K562 (cell line): ENCODE results near the gene PIGC. TPM values are rescaled to one million over a fixed set of nuclear protein-coding genes. Genes with fewer than 3 reads are reported as not detected.

Experiments
- ARNT ChIP-seq, 2 experiments: fragments of 450-650 bp; IDR thresholded peaks; 2 replicates each; pipeline ENCODE4 v1.6.1; 2016; ENCODE audit warnings: mild to moderate bottlenecking in 1 of 2
- ASH1L ChIP-seq: fragments of 450-650 bp; IDR thresholded peaks from 2 replicates; pipeline ENCODE4 v1.6.1; 2018; ENCODE audit warnings: borderline replicate concordance, mild to moderate bottlenecking, low read depth; ENCODE audit not compliant: partially characterized antibody
- ETS2 ChIP-seq: IDR thresholded peaks from 2 replicates; pipeline ENCODE4 v1.6.1; 2016; ENCODE audit warnings: borderline replicate concordance, missing genetic modification characterization, mild to moderate bottlenecking, moderate library complexity, missing compliant biosample characterization; ENCODE audit not compliant: poor library complexity, severe bottlenecking
- FOXP1 ChIP-seq: sonication (generic); formaldehyde crosslinking; IDR thresholded peaks from 2 replicates; pipeline ENCODE4 v1.8.0; 2022; ENCODE audit warnings: mild to moderate bottlenecking, missing genetic modification reagents
- GATA2 ChIP-seq: sonication (generic); formaldehyde crosslinking; IDR thresholded peaks from 2 replicates; pipeline ENCODE4 v1.4.0; 2020; ENCODE audit warnings: mild to moderate bottlenecking, missing genetic modification reagents
- HDAC6 ChIP-seq: IDR thresholded peaks from 2 replicates; pipeline ENCODE4 v1.6.1; 2012; ENCODE audit warnings: low read depth, mild to moderate bottlenecking, control low read depth, inconsistent platforms, low read length, moderate library complexity
- IRF9 ChIP-seq: fragments of 450-650 bp; IDR thresholded peaks from 2 replicates; pipeline ENCODE4 v1.6.1; 2016; ENCODE audit warnings: missing biosample characterization, missing genetic modification characterization
- KLF1 ChIP-seq: fragments of 450-650 bp; IDR thresholded peaks from 2 replicates; pipeline ENCODE4 v1.6.1; 2016; ENCODE audit warnings: missing genetic modification characterization, missing compliant biosample characterization
- MTA1 ChIP-seq: fragments of 450-650 bp; IDR thresholded peaks from 2 replicates; pipeline ENCODE4 v1.6.1; 2017; ENCODE audit warnings: borderline replicate concordance
- MTA2 ChIP-seq: fragments of 450-650 bp; IDR thresholded peaks from 2 replicates; pipeline ENCODE4 v1.6.1; 2016; ENCODE audit warnings: low read depth
- RBBP5 ChIP-seq: fragments of 200-600 bp; sonication (generic); IDR thresholded peaks from 2 replicates; pipeline ENCODE4 v1.6.1; 2012; ENCODE audit warnings: borderline replicate concordance, mild to moderate bottlenecking, low read length, control low read depth, inconsistent platforms; ENCODE audit not compliant: insufficient read depth, poor library complexity, severe bottlenecking
- SMAD4 ChIP-seq: fragments of 250-450 bp; sonication (Bioruptor Pico); conservative IDR thresholded peaks from 2 replicates; pipeline ENCODE4 v1.8.0; 2021; ENCODE audit warnings: inconsistent platforms, mild to moderate bottlenecking, moderate library complexity
- SMARCA4 ChIP-seq: fragments of 450-650 bp; IDR thresholded peaks from 2 replicates; pipeline ENCODE4 v1.6.1; 2016
- SREBF1 ChIP-seq: fragments of 150-350 bp; IDR thresholded peaks from 2 replicates; pipeline ENCODE4 v1.6.1; 2014; ENCODE audit warnings: antibody characterized with exemption, low read depth, low read length, borderline replicate concordance
- SRSF3 ChIP-seq: fragments of 200-400 bp; formaldehyde crosslinking; IDR thresholded peaks from 2 replicates; pipeline ENCODE4 v1.6.1; 2016; ENCODE audit warnings: mild to moderate bottlenecking, low read length, moderate library complexity; ENCODE audit not compliant: insufficient read depth
- TRIM25 ChIP-seq: fragments of 450-650 bp; IDR thresholded peaks from 2 replicates; pipeline ENCODE4 v1.7.0; 2016; ENCODE audit warnings: borderline replicate concordance
- ZNF197 ChIP-seq: fragments of 200-800 bp; sonication (Bioruptor generic); IDR thresholded peaks from 2 replicates; pipeline ENCODE4 v1.6.1; 2016; ENCODE audit warnings: low read depth, missing genetic modification characterization, missing compliant biosample characterization
- ZNF316 ChIP-seq: fragments of 450-650 bp; IDR thresholded peaks from 2 replicates; pipeline ENCODE4 v1.6.1; 2016
- ZNF398 ChIP-seq: fragments of 250-450 bp; sonication (Bioruptor Pico); IDR thresholded peaks from 2 replicates; pipeline ENCODE4 v1.8.0; 2021; ENCODE audit warnings: moderate library complexity, mild to moderate bottlenecking, inconsistent platforms
- ZNF449 ChIP-seq: fragments of 250-450 bp; sonication (Bioruptor Pico); IDR thresholded peaks from 2 replicates; pipeline ENCODE4 v1.8.0; 2022; ENCODE audit warnings: moderate library complexity, mild to moderate bottlenecking, inconsistent platforms
- ZNF589 ChIP-seq: fragments of 200-800 bp; sonication (Bioruptor generic); IDR thresholded peaks from 2 replicates; pipeline ENCODE4 v1.6.1; 2016; ENCODE audit warnings: low read depth, missing genetic modification characterization, missing compliant biosample characterization
- polyA plus RNA-seq, 8 experiments: library from polyadenylated mRNA; depleted of rRNA in 4 of 8; stranded (reverse) in 5 of 8; unstranded in 3 of 8; fragments of >200 nt; fragmentation: Nextera tagmentation in 2 of 8; fragmentation: Illumina TruSeq in 1 of 8; extraction: Ambion mirVana in 2 of 8; extraction: Trizol in 1 of 8; gene quantifications; 2 replicates each; pipeline versions ENCODE4 v1.2.1 to v1.2.3, GENCODE V29; 2011 to 2014; ENCODE audit warnings: inconsistent platforms in 1 of 8, missing spikeins in 1 of 8
- total RNA-seq, 7 experiments: library from RNA; depleted of rRNA in 6 of 7; stranded (reverse); fragments of >200 nt in 6 of 7; fragmentation: Illumina TruSeq in 2 of 7; extraction: Trizol in 2 of 7; gene quantifications; 2 replicates each; pipeline versions ENCODE4 v1.2.1 to v1.2.3, GENCODE V29; 2011 to 2021; ENCODE audit warnings: low replicate concordance in 1 of 7

PIGC gene
- total and polyA plus RNA-seq, 9 of the 15 experiments (the other 6 are each of a cell fraction or from before 2014, with no cell fraction given): 30.5 to 97.9 (median 54.7) TPM

GRCh38 chr1:172443666-172444453 is at the start of gene PIGC (continued):
- TF ChIP-seq ETS2 (tag): no peak
- TF ChIP-seq ZNF589 (CRISPR knock-in tag): 0 out of 2 replicates have a peak, but pooled peaks have one; percentile 60
- no peak for TF ChIP-seq KLF1 (tag)
- no peak for TF ChIP-seq ZNF449 (CRISPR knock-in tag)
- TF ChIP-seq SRSF3: no peak
- peak; percentile 67 for TF ChIP-seq SMAD4 (CRISPR knock-in tag)
- TF ChIP-seq ARNT (IDR thresholded peaks at IDR 0.05): 0 out of 4 replicates have a peak, but pooled peaks of 1 of the 2 experiments have one; percentile 9
- peak; percentile 33; the same call in 1 of the 2 replicates for TF ChIP-seq MTA2
- no peak for TF ChIP-seq HDAC6
- TF ChIP-seq ZNF197: no peak
- TF ChIP-seq SMARCA4: peak; percentile 52; the same call in 1 of the 2 replicates
- no peak for TF ChIP-seq FOXP1 (CRISPR knock-in tag)
- no peak for TF ChIP-seq IRF9 (tag)
- TF ChIP-seq RBBP5: peak; percentile 98
- TF ChIP-seq ASH1L: peak; percentile 58
- TF ChIP-seq ZNF398 (CRISPR knock-in tag): no peak
- no peak; the same call in 1 of the 2 replicates for TF ChIP-seq MTA1
- no peak; the same call in 1 of the 2 replicates for TF ChIP-seq GATA2 (CRISPR knock-in tag)
- no peak for TF ChIP-seq SREBF1
- no peak for TF ChIP-seq ZNF316
- no peak for TF ChIP-seq TRIM25
